CD14-positive monocyte (primary cell): ENCODE data around the gene RMND5B. TPM values are rescaled to one million over a fixed set of nuclear protein-coding genes. Genes with fewer than 3 reads are reported as not detected.

Experiments
- DNase-seq, 3 donors: peaks; one replicate each; pipeline ENCODE4 v3.0.0-alpha.2; 2011 to 2022
- H2AFZ ChIP-seq: 2 replicates; pipeline ENCODE4 v1.6.0; 2012; ENCODE audit warnings: mild to moderate bottlenecking, low read depth, low read length, inconsistent platforms; ENCODE audit not compliant: insufficient read depth, poor library complexity, severe bottlenecking
- H3K27ac ChIP-seq, 2 donors: 1 replicate in 1 of 2; 2 replicates in 1 of 2; pipeline ENCODE4 v1.5.1; 2012 to 2013; ENCODE audit warnings: low read length in 2 of 2, control low read depth in 1 of 2, inconsistent platforms in 1 of 2, low read depth in 1 of 2, mild to moderate bottlenecking in 1 of 2
- H3K27me3 ChIP-seq, 2 donors: one replicate each; pipeline versions ENCODE4 v1.6.0 to v1.6.1; 2011 to 2013; ENCODE audit warnings: low read length in 2 of 2; ENCODE audit not compliant: control insufficient read depth in 2 of 2, insufficient read depth in 2 of 2
- H3K36me3 ChIP-seq, 2 donors: replicated peaks in 1 of 2; 1 replicate in 1 of 2; 2 replicates in 1 of 2; pipeline versions ENCODE4 v1.5.1 to v1.6.1; 2012 to 2013; ENCODE audit warnings: low read length in 2 of 2, control low read depth in 1 of 2, inconsistent platforms in 1 of 2, mild to moderate bottlenecking in 1 of 2; ENCODE audit not compliant: insufficient read depth in 2 of 2, control insufficient read depth in 1 of 2
- H3K4me1 ChIP-seq, 2 donors: 1 replicate in 1 of 2; 2 replicates in 1 of 2; pipeline versions ENCODE4 v1.5.1 to v1.6.1; 2012 to 2013; ENCODE audit warnings: low read length in 2 of 2, control low read depth in 1 of 2, inconsistent platforms in 1 of 2, mild to moderate bottlenecking in 1 of 2, moderate library complexity in 1 of 2; ENCODE audit not compliant: insufficient read depth in 2 of 2, control insufficient read depth in 1 of 2
- H3K4me2 ChIP-seq: replicated peaks from 2 replicates; pipeline ENCODE3; 2012; ENCODE audit warnings: low read length, moderate library complexity, mild to moderate bottlenecking; ENCODE audit not compliant: poor library complexity, severe bottlenecking; ENCODE audit errors: extremely low read depth
- H3K4me3 ChIP-seq, 3 experiments: fragments of 200-600 bp in 1 of 3; sonication (generic) in 1 of 3; replicated peaks in 1 of 3; 1 replicate in 2 of 3; 2 replicates in 1 of 3; pipeline ENCODE4 v1.5.1; 2011 to 2013; ENCODE audit warnings: low read length in 3 of 3, mild to moderate bottlenecking in 3 of 3, control low read depth in 2 of 3, low read depth in 2 of 3, inconsistent platforms in 1 of 3, moderate library complexity in 1 of 3
- H3K79me2 ChIP-seq: 2 replicates; pipeline ENCODE4 v1.6.0; 2012; ENCODE audit warnings: mild to moderate bottlenecking, control low read depth, inconsistent platforms, low read length, moderate library complexity; ENCODE audit not compliant: insufficient read depth
- H3K9ac ChIP-seq: 2 replicates; pipeline ENCODE4 v1.6.0; 2017; ENCODE audit warnings: low read length, mild to moderate bottlenecking; ENCODE audit not compliant: insufficient read depth, poor library complexity, severe bottlenecking
- H3K9me3 ChIP-seq, 2 donors: replicated peaks in 1 of 2; 1 replicate in 1 of 2; 2 replicates in 1 of 2; pipeline versions ENCODE4 v1.5.1 to v1.6.1; 2012 to 2013; ENCODE audit warnings: low read length in 2 of 2, control low read depth in 1 of 2; ENCODE audit not compliant: control insufficient read depth in 1 of 2, insufficient read depth in 1 of 2
- H4K20me1 ChIP-seq: 2 replicates; pipeline ENCODE4 v1.6.0; 2012; ENCODE audit warnings: mild to moderate bottlenecking, low read length, control low read depth, moderate library complexity; ENCODE audit not compliant: insufficient read depth
- H3K27ac Mint-ChIP-seq, 7 donors: one replicate each; pipeline ENCODE4 v1.8.0; 2020; ENCODE audit warnings: mild to moderate bottlenecking in 7 of 7, mixed read lengths in 7 of 7, moderate library complexity in 6 of 7, inconsistent platforms in 2 of 7
- H3K27me3 Mint-ChIP-seq, 3 donors: one replicate each; pipeline ENCODE4 v1.8.0; 2021 to 2022; ENCODE audit warnings: low read depth in 3 of 3, mild to moderate bottlenecking in 3 of 3, mixed read lengths in 3 of 3, moderate library complexity in 3 of 3, inconsistent platforms in 1 of 3
- H3K36me3 Mint-ChIP-seq, 2 donors: one replicate each; pipeline ENCODE4 v1.8.0; 2020; ENCODE audit warnings: mixed read lengths in 2 of 2, inconsistent platforms in 1 of 2, mild to moderate bottlenecking in 1 of 2
- H3K4me1 Mint-ChIP-seq: one replicate; pipeline ENCODE4 v1.8.0; 2020; ENCODE audit warnings: mild to moderate bottlenecking, mixed read lengths
- H3K4me3 Mint-ChIP-seq, 2 donors: one replicate each; pipeline ENCODE4 v1.8.0; 2020; ENCODE audit warnings: mild to moderate bottlenecking in 2 of 2, mixed read lengths in 2 of 2, moderate library complexity in 1 of 2
- H3K9me3 Mint-ChIP-seq, 7 donors: one replicate each; pipeline ENCODE4 v1.8.0; 2020 to 2022; ENCODE audit warnings: mixed read lengths in 7 of 7, mild to moderate bottlenecking in 6 of 7, moderate library complexity in 6 of 7, inconsistent platforms in 2 of 7
- WGBS: methylation state at CpG from one replicate; pipeline ENCODE4 v1.1.5; 2013; ENCODE audit warnings: missing lambda C conversion rate; ENCODE audit not compliant: insufficient coverage; 5-methylcytosine and 5-hydroxymethylcytosine counted together
- intact Hi-C, 2 donors: fragments of 100-400 bp; cut with micrococcal nuclease; formaldehyde crosslinking; loops; one replicate each; pipeline versions ENCODE4 v1.15.0 to v1.15.1; 2023
- polyA plus RNA-seq, 3 donors: library from polyadenylated mRNA; depleted of rRNA in 1 of 3; unstranded in 2 of 3; stranded (reverse) in 1 of 3; fragments of 300-500 nt in 2 of 3; fragments of >200 nt in 1 of 3; fragmentation: Illumina TruSeq in 2 of 3; gene quantifications; 1 replicate in 2 of 3; 2 replicates in 1 of 3; pipeline ENCODE4 v1.2.3, GENCODE V29; 2012 to 2021
- TF ChIP-seq, protein P1 (sequence below): fragments of 200-600 bp; IDR thresholded peaks from one replicate; pipeline ENCODE4 v1.8.0; 2022; ENCODE audit warnings: antibody characterized with exemption, mild to moderate bottlenecking

Gene RMND5B
- polyA plus RNA-seq, 3 donors, result 20.9 to 27.4 (median 23.9) TPM

DNA sequence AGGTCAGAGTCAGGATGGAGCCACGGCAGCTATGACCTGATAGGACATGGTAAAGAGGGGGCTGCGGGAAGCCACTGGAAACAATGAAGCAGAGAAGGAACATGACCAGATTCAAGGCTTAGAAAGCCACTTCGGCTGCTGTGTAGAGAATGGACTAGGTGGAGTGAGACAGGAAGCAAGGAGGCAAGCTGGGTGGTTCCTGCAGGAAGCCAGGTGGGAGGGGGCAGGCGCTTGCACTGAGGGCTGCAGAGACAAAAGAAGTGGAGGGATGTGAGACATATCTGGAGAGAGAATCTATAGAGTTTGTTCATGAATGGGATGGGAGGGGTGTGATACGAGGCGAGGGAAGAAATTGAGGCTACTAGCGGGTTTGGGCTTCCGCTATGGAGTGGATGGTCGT is 36.5 kb upstream of the RMND5B start:
- Mint-ChIP-seq H3K36me3 (no peaks in the 10 kb centered on the region), H3K4me3 (no peak overlapping the region), H3K4me1 (no peaks in the 10 kb centered on the region), H3K27me3 (peaks cover 2 to 13% (median 7%) of the 10 kb centered on the region in 3 donors), H3K27ac (no peak overlapping the region), H3K9me3 (peaks cover 8 to 38% (median 16%) of the 10 kb centered on the region in 7 donors)
- no peaks in the 10 kb centered on the region for H3K79me2 ChIP-seq
- TF ChIP-seq, protein P1, sequence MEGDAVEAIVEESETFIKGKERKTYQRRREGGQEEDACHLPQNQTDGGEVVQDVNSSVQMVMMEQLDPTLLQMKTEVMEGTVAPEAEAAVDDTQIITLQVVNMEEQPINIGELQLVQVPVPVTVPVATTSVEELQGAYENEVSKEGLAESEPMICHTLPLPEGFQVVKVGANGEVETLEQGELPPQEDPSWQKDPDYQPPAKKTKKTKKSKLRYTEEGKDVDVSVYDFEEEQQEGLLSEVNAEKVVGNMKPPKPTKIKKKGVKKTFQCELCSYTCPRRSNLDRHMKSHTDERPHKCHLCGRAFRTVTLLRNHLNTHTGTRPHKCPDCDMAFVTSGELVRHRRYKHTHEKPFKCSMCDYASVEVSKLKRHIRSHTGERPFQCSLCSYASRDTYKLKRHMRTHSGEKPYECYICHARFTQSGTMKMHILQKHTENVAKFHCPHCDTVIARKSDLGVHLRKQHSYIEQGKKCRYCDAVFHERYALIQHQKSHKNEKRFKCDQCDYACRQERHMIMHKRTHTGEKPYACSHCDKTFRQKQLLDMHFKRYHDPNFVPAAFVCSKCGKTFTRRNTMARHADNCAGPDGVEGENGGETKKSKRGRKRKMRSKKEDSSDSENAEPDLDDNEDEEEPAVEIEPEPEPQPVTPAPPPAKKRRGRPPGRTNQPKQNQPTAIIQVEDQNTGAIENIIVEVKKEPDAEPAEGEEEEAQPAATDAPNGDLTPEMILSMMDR, result no peak
- no peaks in the 10 kb centered on the region for H3K4me1 ChIP-seq
- no peaks in the 10 kb centered on the region for H4K20me1 ChIP-seq
- H3K9ac ChIP-seq, result no peak overlapping the region
- peaks cover 0 to 6% of the 10 kb centered on the region in 2 donors for H3K9me3 ChIP-seq
- no peak for DNase-seq
- no peaks in the 10 kb centered on the region for H3K36me3 ChIP-seq
- no peak overlapping the region for H3K27ac ChIP-seq
- intact Hi-C loops, result no loop called here
- 73% methylated on average over 9 of the region's 9 CpGs for whole genome bisulfite sequencing
- no peaks in the 10 kb centered on the region for H3K27me3 ChIP-seq
- H3K4me2 ChIP-seq, result no peak overlapping the region
- no peak overlapping the region for H2AFZ ChIP-seq
- no peak overlapping the region for H3K4me3 ChIP-seq

DNA sequence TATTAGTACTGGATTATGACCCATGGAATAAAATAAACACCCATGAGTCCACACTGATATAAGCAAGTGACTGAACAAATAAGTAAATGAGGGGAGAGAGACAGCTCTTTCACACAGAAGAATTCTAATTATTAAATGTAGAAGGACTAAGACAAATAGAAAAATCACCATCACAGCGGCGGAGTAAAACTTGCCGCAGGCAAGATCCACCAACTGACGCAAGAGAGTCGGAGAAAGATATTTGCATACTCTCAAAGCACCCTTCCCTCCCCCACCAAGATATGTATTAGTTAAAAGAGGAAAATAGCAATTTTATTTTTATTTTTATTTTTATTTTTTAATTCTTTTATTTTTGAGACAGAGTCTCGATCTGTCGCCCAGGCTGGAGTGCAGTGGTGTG is 32.1 kb upstream of the RMND5B start:
- no peak for DNase-seq
- no peaks in the 10 kb centered on the region for H3K36me3 Mint-ChIP-seq
- no peaks in the 10 kb centered on the region for H3K27me3 ChIP-seq
- H3K9me3 ChIP-seq, result peaks cover 0 to 3% of the 10 kb centered on the region in 2 donors
- no peak overlapping the region for H2AFZ ChIP-seq
- no peaks in the 10 kb centered on the region for H3K36me3 ChIP-seq
- intact Hi-C loops, result no loop called here
- no peak overlapping the region for H3K9ac ChIP-seq
- H3K27ac ChIP-seq, result no peak overlapping the region
- H3K27ac Mint-ChIP-seq, result no peak overlapping the region
- 100% methylated on average over 2 of the region's 7 CpGs for WGBS
- no peak overlapping the region for H3K4me3 ChIP-seq
- H3K9me3 Mint-ChIP-seq, result peaks cover 5 to 23% (median 12%) of the 10 kb centered on the region in 7 donors
- no peaks in the 10 kb centered on the region for H4K20me1 ChIP-seq
- peaks cover 2% of the 10 kb centered on the region for H3K4me1 Mint-ChIP-seq
- no peaks in the 10 kb centered on the region for H3K4me1 ChIP-seq
- H3K4me2 ChIP-seq, result no peak overlapping the region
- no peaks in the 10 kb centered on the region for H3K79me2 ChIP-seq
- H3K27me3 Mint-ChIP-seq, result peaks cover 2 to 10% (median 9%) of the 10 kb centered on the region in 3 donors
- H3K4me3 Mint-ChIP-seq, result no peak overlapping the region
- TF ChIP-seq, protein P1, result no peak
